ENCODE measurements around the gene GRAMD1C. TPM values are rescaled to one million over a fixed set of nuclear protein-coding genes. Genes with fewer than 3 reads are reported as not detected.

Gene GRAMD1C
- total RNA-seq, 1 donor = 2.2 TPM

DNA sequence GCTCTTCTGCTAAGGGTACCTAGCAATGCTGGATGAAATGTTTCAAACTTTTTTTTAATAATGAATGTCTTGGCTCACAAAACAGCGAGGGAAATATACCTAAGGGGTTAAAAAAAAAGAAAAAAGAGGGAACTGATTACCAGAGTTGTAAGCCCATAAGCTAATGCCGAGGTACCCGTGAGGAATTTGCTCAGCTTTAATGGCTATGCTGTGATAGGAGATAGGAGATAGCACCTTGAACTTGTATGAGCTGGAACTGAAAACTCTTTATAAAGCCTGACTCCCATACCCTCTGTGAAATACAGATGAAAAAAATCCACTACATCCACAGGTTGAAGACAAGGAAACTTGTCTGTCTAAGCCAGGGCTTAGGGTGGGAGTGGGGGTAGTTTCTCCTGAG lies 13.9 kb downstream of the GRAMD1C start:
- Histone ChIP-seq H2AFZ (ENCODE audit: low read length) (no peak overlapping the region), H4K20me1 (ENCODE audit: insufficient read depth, low read length) (no peaks in the 10 kb centered on the region), H3K79me2 (ENCODE audit: insufficient read depth, low read length) (no peaks in the 10 kb centered on the region), H3K36me3 (ENCODE audit: insufficient read depth, low read length) (no peaks in the 10 kb centered on the region), H3K4me1 (ENCODE audit: insufficient read depth, low read length) (no peaks in the 10 kb centered on the region), H3K9me3 (ENCODE audit: low read depth, low read length) (no peaks in the 10 kb centered on the region), H3K4me3 (ENCODE audit: insufficient read depth, low read length) (no peak overlapping the region), H3K27me3 (ENCODE audit: insufficient read depth, low read length) (no peaks in the 10 kb centered on the region), H3K4me2 (ENCODE audit: insufficient read depth, low read length) (no peak overlapping the region), H3K27ac (ENCODE audit: low read depth, low read length) (no peak overlapping the region)
- peak; percentile 15 for DNase-seq (ENCODE audit: insufficient read length, low spot score, missing footprints)
- TF ChIP-seq, protein P1, sequence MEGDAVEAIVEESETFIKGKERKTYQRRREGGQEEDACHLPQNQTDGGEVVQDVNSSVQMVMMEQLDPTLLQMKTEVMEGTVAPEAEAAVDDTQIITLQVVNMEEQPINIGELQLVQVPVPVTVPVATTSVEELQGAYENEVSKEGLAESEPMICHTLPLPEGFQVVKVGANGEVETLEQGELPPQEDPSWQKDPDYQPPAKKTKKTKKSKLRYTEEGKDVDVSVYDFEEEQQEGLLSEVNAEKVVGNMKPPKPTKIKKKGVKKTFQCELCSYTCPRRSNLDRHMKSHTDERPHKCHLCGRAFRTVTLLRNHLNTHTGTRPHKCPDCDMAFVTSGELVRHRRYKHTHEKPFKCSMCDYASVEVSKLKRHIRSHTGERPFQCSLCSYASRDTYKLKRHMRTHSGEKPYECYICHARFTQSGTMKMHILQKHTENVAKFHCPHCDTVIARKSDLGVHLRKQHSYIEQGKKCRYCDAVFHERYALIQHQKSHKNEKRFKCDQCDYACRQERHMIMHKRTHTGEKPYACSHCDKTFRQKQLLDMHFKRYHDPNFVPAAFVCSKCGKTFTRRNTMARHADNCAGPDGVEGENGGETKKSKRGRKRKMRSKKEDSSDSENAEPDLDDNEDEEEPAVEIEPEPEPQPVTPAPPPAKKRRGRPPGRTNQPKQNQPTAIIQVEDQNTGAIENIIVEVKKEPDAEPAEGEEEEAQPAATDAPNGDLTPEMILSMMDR (IDR thresholded peaks at IDR 0.05; ENCODE audit: extremely low read depth, low read depth, low read length) = no peak

DNA sequence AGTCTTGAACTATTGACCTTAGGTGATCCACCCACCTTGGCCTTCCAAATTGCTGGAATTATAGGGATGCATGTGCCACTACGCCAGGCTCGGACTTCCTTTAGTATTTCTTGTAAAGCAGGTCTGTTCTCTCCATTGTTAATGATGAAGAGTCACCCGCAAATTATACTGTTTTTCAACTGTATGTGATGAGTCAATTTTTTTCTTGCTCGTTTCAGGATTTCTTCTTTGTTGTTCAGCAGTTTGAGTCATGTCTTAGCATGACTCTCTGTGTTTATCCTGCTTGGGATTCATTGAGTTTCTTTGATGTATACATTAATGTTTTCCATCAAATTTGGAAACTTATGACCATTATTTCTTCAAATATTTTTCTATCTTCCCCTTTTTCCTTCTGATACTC lies 28.9 kb downstream of the GRAMD1C start:
- Histone ChIP-seq H4K20me1 (ENCODE audit: insufficient read depth, low read length) (no peaks in the 10 kb centered on the region), H2AFZ (ENCODE audit: low read length) (peak overlapping the region; percentile 44), H3K4me2 (ENCODE audit: insufficient read depth, low read length) (peak overlapping the region; percentile 59), H3K79me2 (ENCODE audit: insufficient read depth, low read length) (no peaks in the 10 kb centered on the region), H3K36me3 (ENCODE audit: insufficient read depth, low read length) (no peaks in the 10 kb centered on the region), H3K4me1 (ENCODE audit: insufficient read depth, low read length) (peaks cover 8% of the 10 kb centered on the region), H3K4me3 (ENCODE audit: insufficient read depth, low read length) (peak overlapping the region; percentile 11), H3K27me3 (ENCODE audit: insufficient read depth, low read length) (no peaks in the 10 kb centered on the region), H3K9me3 (ENCODE audit: low read depth, low read length) (no peaks in the 10 kb centered on the region), H3K27ac (ENCODE audit: low read depth, low read length) (peak overlapping the region; percentile 76)
- DNase-seq (ENCODE audit: insufficient read length, low spot score, missing footprints) = peak; percentile 92
- TF ChIP-seq, protein P1 (IDR thresholded peaks at IDR 0.05; ENCODE audit: extremely low read depth, low read depth, low read length) = no peak

DNA sequence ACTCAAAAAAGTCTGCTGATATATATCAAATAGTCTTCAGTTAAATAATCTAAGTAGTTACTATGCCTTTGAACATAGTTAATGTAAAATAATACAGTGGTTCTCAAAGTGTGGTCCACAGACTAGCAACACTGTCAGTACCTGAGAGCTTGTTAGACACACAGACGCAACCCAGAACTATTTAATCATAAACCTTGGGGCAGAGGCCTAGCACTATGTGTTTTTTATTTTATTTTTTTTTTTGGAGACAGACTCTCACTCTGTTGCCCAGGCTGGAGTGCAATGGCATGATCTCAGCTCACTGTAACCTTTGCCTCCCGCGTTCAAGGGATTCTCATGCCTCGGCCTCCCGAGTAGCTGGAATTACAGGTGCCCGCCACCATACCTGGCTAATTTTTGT lies 34.7 kb downstream of the GRAMD1C start:
- H3K36me3 ChIP-seq (ENCODE audit: insufficient read depth, low read length) = no peaks in the 10 kb centered on the region
- H3K4me1 ChIP-seq (ENCODE audit: insufficient read depth, low read length) = peaks cover under 1% of the 10 kb centered on the region
- H3K4me2 ChIP-seq (ENCODE audit: insufficient read depth, low read length) = no peak overlapping the region
- no peak overlapping the region for H3K27ac ChIP-seq (ENCODE audit: low read depth, low read length)
- no peaks in the 10 kb centered on the region for H3K27me3 ChIP-seq (ENCODE audit: insufficient read depth, low read length)
- TF ChIP-seq, protein P1 (IDR thresholded peaks at IDR 0.05; ENCODE audit: extremely low read depth, low read depth, low read length) = no peak
- no peaks in the 10 kb centered on the region for H3K9me3 ChIP-seq (ENCODE audit: low read depth, low read length)
- H4K20me1 ChIP-seq (ENCODE audit: insufficient read depth, low read length) = no peaks in the 10 kb centered on the region
- H3K79me2 ChIP-seq (ENCODE audit: insufficient read depth, low read length) = no peaks in the 10 kb centered on the region
- H3K4me3 ChIP-seq (ENCODE audit: insufficient read depth, low read length) = no peak overlapping the region
- no peak for DNase-seq (ENCODE audit: insufficient read length, low spot score, missing footprints)
- H2AFZ ChIP-seq (ENCODE audit: low read length) = no peak overlapping the region

DNA sequence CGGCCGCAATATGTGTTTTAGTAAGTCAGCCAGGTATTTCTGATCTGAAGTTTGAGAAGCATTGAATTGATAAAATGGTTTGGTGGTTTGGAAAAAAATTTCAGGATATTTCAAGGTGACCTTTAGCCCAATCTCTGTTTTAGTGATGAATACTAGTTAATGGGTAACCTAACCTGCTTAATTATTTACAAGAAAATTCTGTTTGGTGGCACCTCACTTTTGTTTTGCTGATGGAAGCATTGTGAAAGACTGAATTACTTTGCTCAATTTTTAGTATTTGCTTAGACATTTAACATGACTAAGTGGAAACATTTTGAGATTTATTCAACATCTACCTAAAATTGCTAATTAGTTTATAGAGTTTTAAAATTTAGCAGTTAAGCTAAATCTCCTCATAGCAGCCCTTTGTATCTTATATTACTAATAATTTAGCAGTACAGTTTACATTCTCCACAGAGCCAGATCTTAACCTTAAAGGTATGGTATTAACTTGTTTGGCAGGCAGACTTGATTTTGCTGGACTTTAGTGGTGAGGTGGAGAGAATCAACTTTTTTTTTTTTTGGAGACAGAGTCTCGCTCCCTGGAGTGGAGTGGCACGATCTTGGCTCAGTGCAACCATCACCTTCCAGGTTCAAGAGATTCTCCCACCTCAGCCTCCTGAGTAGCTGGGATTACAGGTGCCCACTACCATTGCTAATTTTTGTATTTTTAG lies 35.4 kb downstream of the GRAMD1C start:
- DNase-seq (ENCODE audit: insufficient read length, low spot score, missing footprints) = no peak
- Histone ChIP-seq H3K4me3 (ENCODE audit: insufficient read depth, low read length) (no peak overlapping the region), H3K27me3 (ENCODE audit: insufficient read depth, low read length) (no peaks in the 10 kb centered on the region), H3K79me2 (ENCODE audit: insufficient read depth, low read length) (no peaks in the 10 kb centered on the region), H3K27ac (ENCODE audit: low read depth, low read length) (no peak overlapping the region), H4K20me1 (ENCODE audit: insufficient read depth, low read length) (no peaks in the 10 kb centered on the region), H2AFZ (ENCODE audit: low read length) (no peak overlapping the region), H3K9me3 (ENCODE audit: low read depth, low read length) (no peaks in the 10 kb centered on the region), H3K4me1 (ENCODE audit: insufficient read depth, low read length) (no peaks in the 10 kb centered on the region), H3K36me3 (ENCODE audit: insufficient read depth, low read length) (no peaks in the 10 kb centered on the region), H3K4me2 (ENCODE audit: insufficient read depth, low read length) (no peak overlapping the region)
- TF ChIP-seq, protein P1 (IDR thresholded peaks at IDR 0.05; ENCODE audit: extremely low read depth, low read depth, low read length) = no peak
